K562 (cell line): ENCODE data around the gene VWA7. TPM values are rescaled to one million over a fixed set of nuclear protein-coding genes. Genes with fewer than 3 reads are reported as not detected.

Experiments
- CBX3 ChIP-seq, 2 experiments: IDR thresholded peaks; 1 replicate in 1 of 2; 2 replicates in 1 of 2; pipeline ENCODE4 v1.6.1; 2012; ENCODE audit warnings: inconsistent platforms in 2 of 2, low read length in 2 of 2, borderline replicate concordance in 1 of 2, control low read depth in 1 of 2
- CCAR2 ChIP-seq: fragments of 200-400 bp; formaldehyde crosslinking; IDR thresholded peaks from 2 replicates; pipeline ENCODE4 v1.6.1; 2017; ENCODE audit warnings: mild to moderate bottlenecking, low read depth, low read length
- ETV1 ChIP-seq: fragments of 450-650 bp; conservative IDR thresholded peaks from 2 replicates; pipeline ENCODE4 v1.6.1; 2016; ENCODE audit warnings: missing genetic modification characterization, control low read depth, low read depth, missing compliant biosample characterization
- GATA2 ChIP-seq: sonication (generic); formaldehyde crosslinking; IDR thresholded peaks from 2 replicates; pipeline ENCODE4 v1.4.0; 2020; ENCODE audit warnings: mild to moderate bottlenecking, missing genetic modification reagents
- HNRNPUL1 ChIP-seq: fragments of 200-400 bp; formaldehyde crosslinking; IDR thresholded peaks from 2 replicates; pipeline ENCODE4 v1.6.1; 2017; ENCODE audit warnings: low read length
- JUND ChIP-seq, 2 experiments: IDR thresholded peaks; 2 replicates in 1 of 2; 3 replicates in 1 of 2; pipeline ENCODE4 v1.6.1; 2011; ENCODE audit warnings: borderline replicate concordance in 2 of 2, low read depth in 2 of 2, low read length in 2 of 2, improper control_type of control experiment in 1 of 2, missing biosample characterization in 1 of 2, missing genetic modification characterization in 1 of 2, missing genetic modification reagents in 1 of 2
- NR2F6 ChIP-seq: fragments of 450-650 bp; formaldehyde crosslinking; IDR thresholded peaks from 2 replicates; pipeline ENCODE4 v1.4.0; 2020; ENCODE audit warnings: mild to moderate bottlenecking
- PTBP1 ChIP-seq: fragments of 200-400 bp; formaldehyde crosslinking; IDR thresholded peaks from 2 replicates; pipeline ENCODE4 v1.6.1; 2017; ENCODE audit warnings: low read depth, low read length
- SMARCA4 ChIP-seq: fragments of 450-650 bp; IDR thresholded peaks from 2 replicates; pipeline ENCODE4 v1.6.1; 2016
- SOX6 ChIP-seq: fragments of 450-650 bp; IDR thresholded peaks from 2 replicates; pipeline ENCODE4 v1.6.1; 2014; ENCODE audit warnings: mild to moderate bottlenecking
- ZNF184 ChIP-seq: sonication (generic); formaldehyde crosslinking; IDR thresholded peaks from 2 replicates; pipeline ENCODE4 v1.5.0; 2020; ENCODE audit warnings: missing genetic modification reagents
- ZNF445 ChIP-seq: fragments of 250-450 bp; sonication (Bioruptor Pico); IDR thresholded peaks from 2 replicates; pipeline ENCODE4 v1.4.0; 2020; ENCODE audit warnings: low read depth, mild to moderate bottlenecking, moderate library complexity
- ZNF79 ChIP-seq: fragments of 250-450 bp; sonication (Bioruptor Pico); IDR thresholded peaks from 2 replicates; pipeline ENCODE4 v1.4.0; 2020; ENCODE audit warnings: low read depth, mild to moderate bottlenecking, moderate library complexity
- polyA plus RNA-seq, 8 experiments: library from polyadenylated mRNA; depleted of rRNA in 4 of 8; stranded (reverse) in 5 of 8; unstranded in 3 of 8; fragments of >200 nt; fragmentation: Nextera tagmentation in 2 of 8; fragmentation: Illumina TruSeq in 1 of 8; extraction: Ambion mirVana in 2 of 8; extraction: Trizol in 1 of 8; gene quantifications; 2 replicates each; pipeline versions ENCODE4 v1.2.1 to v1.2.3, GENCODE V29; 2011 to 2014; ENCODE audit warnings: inconsistent platforms in 1 of 8, missing spikeins in 1 of 8
- total RNA-seq, 7 experiments: library from RNA; depleted of rRNA in 6 of 7; stranded (reverse); fragments of >200 nt in 6 of 7; fragmentation: Illumina TruSeq in 2 of 7; extraction: Trizol in 2 of 7; gene quantifications; 2 replicates each; pipeline versions ENCODE4 v1.2.1 to v1.2.3, GENCODE V29; 2011 to 2021; ENCODE audit warnings: low replicate concordance in 1 of 7
- TF ChIP-seq, protein P1 (sequence below): sonication (generic); IDR thresholded peaks from 2 replicates; pipeline ENCODE4 v1.6.1; 2016
- TF ChIP-seq, protein P2 (sequence below): fragments of 250-450 bp; sonication (Bioruptor Pico); IDR thresholded peaks from 2 replicates; pipeline ENCODE4 v1.4.0; 2020; ENCODE audit warnings: mild to moderate bottlenecking, moderate library complexity
- TF ChIP-seq, protein P3 (sequence below): fragments of 150-350 bp; IDR thresholded peaks from 2 replicates; pipeline ENCODE4 v1.6.1; 2014; ENCODE audit warnings: low read depth, mild to moderate bottlenecking, low read length, borderline replicate concordance
- TF ChIP-seq, protein P4 (sequence below): fragments of 250-450 bp; sonication (Bioruptor Pico); IDR thresholded peaks from 2 replicates; pipeline ENCODE4 v1.8.0; 2022; ENCODE audit warnings: inconsistent platforms

Gene VWA7
- total and polyA plus RNA-seq, 9 of the 15 experiments (the other 6 are each of a cell fraction or from before 2014, with no cell fraction given) = 0.18 to 2.9 (median 0.95) TPM

DNA sequence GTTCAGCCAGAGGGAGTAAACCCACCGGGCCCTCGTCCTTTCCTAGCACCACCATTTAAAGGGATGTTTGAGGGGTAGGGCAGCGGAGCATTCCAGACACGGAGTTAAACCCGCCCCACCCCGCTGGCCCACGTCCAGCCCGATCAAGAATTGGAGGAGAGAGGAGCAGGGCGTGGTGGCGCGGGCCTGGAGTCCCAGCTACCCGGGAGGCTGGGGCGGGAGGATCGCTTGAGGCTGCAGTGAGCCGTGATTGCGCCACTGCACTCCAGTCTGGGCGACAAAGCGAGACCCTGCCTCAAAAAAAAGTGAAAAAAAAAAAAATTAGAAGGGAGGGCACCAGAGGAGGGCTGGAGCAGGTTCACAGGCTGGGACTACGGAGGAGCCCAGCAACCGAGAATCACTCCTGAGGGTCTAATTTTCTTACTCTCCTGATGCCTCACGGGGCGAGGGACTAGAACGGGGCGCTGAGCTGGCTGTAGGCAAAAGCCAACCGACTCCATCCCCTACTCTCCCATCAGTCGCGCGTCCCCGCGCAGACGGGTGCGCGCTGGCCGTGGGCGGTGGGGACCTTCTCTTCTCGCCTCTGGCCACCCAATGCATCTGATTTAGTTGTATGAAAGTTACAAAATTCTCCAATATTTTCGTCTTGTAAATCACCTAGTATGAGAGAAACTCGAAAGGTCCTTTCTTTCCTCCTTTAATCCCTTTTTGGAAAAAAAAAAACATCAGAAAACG lies 44.3 kb upstream of the VWA7 start (continued):
- TF ChIP-seq HNRNPUL1 = no peak
- no peak for TF ChIP-seq ZNF445 (CRISPR knock-in tag)
- TF ChIP-seq ZNF79 (CRISPR knock-in tag) = no peak
- TF ChIP-seq, protein P1, sequence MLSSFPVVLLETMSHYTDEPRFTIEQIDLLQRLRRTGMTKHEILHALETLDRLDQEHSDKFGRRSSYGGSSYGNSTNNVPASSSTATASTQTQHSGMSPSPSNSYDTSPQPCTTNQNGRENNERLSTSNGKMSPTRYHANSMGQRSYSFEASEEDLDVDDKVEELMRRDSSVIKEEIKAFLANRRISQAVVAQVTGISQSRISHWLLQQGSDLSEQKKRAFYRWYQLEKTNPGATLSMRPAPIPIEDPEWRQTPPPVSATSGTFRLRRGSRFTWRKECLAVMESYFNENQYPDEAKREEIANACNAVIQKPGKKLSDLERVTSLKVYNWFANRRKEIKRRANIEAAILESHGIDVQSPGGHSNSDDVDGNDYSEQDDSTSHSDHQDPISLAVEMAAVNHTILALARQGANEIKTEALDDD = no peak
- TF ChIP-seq CBX3 (IDR thresholded peaks at IDR 0.05; ENCODE audit: borderline replicate concordance in 1 of 2, low read length in 2 of 2) = peak in 1 of 2 experiments; percentile 20; a peak in 1 of 3 replicates
- TF ChIP-seq SOX6 = no peak
- TF ChIP-seq JUND (IDR thresholded peaks at IDR 0.05; ENCODE audit: borderline replicate concordance, low read depth, low read length) = no peak
- TF ChIP-seq JUND (tag; IDR thresholded peaks at IDR 0.05; ENCODE audit: borderline replicate concordance, low read depth, low read length) = peak; percentile 4; the same call in 1 of the 3 replicates
- no peak for TF ChIP-seq ETV1 (tag)
- TF ChIP-seq PTBP1 = no peak
- TF ChIP-seq NR2F6 = no peak
- no peak for TF ChIP-seq CCAR2
- TF ChIP-seq, protein P2, sequence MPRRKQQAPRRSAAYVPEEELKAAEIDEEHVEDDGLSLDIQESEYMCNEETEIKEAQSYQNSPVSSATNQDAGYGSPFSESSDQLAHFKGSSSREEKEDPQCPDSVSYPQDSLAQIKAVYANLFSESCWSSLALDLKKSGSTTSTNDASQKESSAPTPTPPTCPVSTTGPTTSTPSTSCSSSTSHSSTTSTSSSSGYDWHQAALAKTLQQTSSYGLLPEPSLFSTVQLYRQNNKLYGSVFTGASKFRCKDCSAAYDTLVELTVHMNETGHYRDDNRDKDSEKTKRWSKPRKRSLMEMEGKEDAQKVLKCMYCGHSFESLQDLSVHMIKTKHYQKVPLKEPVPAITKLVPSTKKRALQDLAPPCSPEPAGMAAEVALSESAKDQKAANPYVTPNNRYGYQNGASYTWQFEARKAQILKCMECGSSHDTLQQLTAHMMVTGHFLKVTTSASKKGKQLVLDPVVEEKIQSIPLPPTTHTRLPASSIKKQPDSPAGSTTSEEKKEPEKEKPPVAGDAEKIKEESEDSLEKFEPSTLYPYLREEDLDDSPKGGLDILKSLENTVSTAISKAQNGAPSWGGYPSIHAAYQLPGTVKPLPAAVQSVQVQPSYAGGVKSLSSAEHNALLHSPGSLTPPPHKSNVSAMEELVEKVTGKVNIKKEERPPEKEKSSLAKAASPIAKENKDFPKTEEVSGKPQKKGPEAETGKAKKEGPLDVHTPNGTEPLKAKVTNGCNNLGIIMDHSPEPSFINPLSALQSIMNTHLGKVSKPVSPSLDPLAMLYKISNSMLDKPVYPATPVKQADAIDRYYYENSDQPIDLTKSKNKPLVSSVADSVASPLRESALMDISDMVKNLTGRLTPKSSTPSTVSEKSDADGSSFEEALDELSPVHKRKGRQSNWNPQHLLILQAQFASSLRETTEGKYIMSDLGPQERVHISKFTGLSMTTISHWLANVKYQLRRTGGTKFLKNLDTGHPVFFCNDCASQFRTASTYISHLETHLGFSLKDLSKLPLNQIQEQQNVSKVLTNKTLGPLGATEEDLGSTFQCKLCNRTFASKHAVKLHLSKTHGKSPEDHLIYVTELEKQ (CRISPR knock-in tag) = 0 out of 2 replicates have a peak, but pooled peaks have one; percentile 16
- no peak for TF ChIP-seq ZNF184 (CRISPR knock-in tag)
- no peak for TF ChIP-seq SMARCA4
- TF ChIP-seq, protein P3, sequence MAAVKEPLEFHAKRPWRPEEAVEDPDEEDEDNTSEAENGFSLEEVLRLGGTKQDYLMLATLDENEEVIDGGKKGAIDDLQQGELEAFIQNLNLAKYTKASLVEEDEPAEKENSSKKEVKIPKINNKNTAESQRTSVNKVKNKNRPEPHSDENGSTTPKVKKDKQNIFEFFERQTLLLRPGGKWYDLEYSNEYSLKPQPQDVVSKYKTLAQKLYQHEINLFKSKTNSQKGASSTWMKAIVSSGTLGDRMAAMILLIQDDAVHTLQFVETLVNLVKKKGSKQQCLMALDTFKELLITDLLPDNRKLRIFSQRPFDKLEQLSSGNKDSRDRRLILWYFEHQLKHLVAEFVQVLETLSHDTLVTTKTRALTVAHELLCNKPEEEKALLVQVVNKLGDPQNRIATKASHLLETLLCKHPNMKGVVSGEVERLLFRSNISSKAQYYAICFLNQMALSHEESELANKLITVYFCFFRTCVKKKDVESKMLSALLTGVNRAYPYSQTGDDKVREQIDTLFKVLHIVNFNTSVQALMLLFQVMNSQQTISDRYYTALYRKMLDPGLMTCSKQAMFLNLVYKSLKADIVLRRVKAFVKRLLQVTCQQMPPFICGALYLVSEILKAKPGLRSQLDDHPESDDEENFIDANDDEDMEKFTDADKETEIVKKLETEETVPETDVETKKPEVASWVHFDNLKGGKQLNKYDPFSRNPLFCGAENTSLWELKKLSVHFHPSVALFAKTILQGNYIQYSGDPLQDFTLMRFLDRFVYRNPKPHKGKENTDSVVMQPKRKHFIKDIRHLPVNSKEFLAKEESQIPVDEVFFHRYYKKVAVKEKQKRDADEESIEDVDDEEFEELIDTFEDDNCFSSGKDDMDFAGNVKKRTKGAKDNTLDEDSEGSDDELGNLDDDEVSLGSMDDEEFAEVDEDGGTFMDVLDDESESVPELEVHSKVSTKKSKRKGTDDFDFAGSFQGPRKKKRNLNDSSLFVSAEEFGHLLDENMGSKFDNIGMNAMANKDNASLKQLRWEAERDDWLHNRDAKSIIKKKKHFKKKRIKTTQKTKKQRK = no peak
- no peak for TF ChIP-seq GATA2 (CRISPR knock-in tag)
- TF ChIP-seq, protein P4, sequence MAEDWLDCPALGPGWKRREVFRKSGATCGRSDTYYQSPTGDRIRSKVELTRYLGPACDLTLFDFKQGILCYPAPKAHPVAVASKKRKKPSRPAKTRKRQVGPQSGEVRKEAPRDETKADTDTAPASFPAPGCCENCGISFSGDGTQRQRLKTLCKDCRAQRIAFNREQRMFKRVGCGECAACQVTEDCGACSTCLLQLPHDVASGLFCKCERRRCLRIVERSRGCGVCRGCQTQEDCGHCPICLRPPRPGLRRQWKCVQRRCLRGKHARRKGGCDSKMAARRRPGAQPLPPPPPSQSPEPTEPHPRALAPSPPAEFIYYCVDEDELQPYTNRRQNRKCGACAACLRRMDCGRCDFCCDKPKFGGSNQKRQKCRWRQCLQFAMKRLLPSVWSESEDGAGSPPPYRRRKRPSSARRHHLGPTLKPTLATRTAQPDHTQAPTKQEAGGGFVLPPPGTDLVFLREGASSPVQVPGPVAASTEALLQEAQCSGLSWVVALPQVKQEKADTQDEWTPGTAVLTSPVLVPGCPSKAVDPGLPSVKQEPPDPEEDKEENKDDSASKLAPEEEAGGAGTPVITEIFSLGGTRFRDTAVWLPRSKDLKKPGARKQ (CRISPR knock-in tag) = no peak
